IPS-NIHi11 (cell line): ENCODE data around the gene HTR1D.
"Not testable (repeated sequence)": the region's sequence is repeated elsewhere in the genome, so short reads cannot be mapped to it uniquely, and the experiment has no call there.

ENCODE experiments used
- DNase-seq: peaks from one replicate; pipeline ENCODE4 v3.0.0; 2012; ENCODE audit warnings: mixed read lengths, low spot score

HTR1D gene

GRCh38 chr1:23216771-23217420, 406 bp downstream of the HTR1D start:
- peak; percentile 89 for DNase-seq

GRCh38 chr1:23215751-23216449, 1.4 kb downstream of the HTR1D start:
- no peak for DNase-seq

DNA sequence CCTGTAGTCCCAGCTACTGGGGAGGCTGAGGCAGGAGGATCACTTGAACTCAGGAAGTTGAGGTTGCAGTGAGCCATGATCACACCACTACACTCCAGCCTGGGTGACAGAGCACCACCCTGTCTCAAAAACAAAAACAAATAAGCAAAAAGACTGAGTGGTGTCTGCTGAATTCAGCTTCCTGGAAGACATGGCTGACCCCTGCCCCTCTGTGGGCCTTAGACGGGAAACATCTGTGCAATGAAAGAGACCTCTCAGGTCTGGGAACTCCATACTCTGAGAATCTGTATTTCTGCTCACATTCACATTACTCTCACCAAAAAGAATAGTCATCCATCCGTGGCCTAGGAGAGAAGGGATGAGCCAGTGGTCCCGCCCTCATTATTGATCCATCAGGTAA, 2.0 kb downstream of the HTR1D start:
- no peak for DNase-seq

DNA sequence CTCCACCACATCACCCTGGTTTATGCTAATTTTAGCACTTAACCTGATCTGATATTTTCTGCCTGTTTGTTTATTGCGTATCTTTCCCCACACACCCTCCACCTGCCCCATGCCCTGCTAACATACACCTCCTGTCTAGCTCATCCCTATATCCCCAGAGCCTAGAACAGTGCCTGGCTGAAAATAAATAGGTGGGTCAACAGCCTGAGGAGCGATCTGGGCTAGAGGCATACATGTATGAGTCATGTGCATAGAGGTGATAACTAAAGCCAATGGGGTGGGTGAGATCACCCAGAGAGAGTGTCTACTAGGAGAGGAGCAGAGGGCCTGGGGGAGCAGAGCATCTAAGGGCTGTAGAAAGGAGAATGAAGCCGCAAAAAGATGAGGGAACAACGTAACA, 2.7 kb downstream of the HTR1D start:
- no peak for DNase-seq

GRCh38 chr1:23211955-23212354, 5.3 kb downstream of the HTR1D start:
- no peak for DNase-seq

DNA sequence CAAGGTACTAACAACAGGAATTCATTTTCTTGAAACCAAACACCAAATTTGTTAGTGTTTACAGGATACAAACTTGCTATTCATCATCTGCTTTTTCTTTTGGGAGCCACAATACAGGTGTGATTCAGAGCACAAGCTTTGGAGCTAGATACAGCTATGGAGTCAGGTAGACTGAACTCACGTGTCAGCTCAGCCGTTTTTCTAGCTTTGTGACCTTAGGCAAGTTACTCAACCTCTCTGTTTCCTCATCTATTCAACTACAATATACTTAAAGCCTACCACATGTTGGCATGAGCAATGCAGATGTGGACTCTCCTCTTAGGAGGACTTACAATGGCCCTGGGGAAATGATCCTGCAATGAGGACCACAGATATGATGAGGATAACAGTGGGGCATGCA, 6.3 kb downstream of the HTR1D start:
- no peak for DNase-seq

DNA sequence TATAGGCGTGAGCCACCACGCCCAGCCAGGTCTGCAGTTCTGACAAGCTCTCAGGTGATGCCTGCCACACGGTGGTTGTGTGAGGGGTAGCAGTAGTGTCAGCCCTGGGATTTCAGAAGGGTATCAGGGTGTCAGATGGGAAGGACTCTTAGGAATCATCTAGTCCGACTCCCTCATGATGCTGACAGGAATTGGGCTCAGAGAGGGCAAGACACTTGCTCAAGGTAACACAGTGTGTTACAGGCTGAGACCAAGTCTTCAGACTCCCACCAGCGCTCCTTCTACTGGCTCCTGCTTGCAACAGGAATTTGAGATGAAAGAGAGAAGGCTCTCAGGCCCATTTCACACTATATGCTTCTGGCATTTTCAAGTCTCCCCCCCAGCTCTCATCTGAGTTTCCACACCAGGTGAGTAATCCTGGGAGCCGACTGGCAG, 6.9 kb downstream of the HTR1D start:
- DNase-seq, result peak; percentile 48

- no peak for DNase-seq
These were observed 7.5 kb downstream of the HTR1D start for GRCh38 chr1:23209770-23210169.

DNA sequence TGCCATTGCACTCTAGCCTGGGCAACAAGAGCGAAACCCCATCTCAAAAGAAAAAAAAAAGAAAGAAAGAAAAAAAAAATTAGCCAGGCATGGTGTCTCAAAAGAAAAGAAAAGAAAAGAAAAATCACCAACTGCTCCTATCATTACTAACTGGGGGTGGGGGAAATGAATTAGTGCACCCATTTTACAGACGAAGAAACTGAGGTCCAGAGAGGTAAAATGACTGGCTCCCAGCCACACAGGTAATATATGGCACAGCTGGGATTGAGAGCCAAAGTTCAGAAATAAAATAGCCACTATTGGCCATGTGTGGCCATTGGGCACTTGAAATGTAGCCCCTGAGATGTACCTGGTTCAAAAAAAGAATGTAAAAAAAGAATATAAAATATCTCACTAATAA, 8.8 kb downstream of the HTR1D start:
- no peak for DNase-seq

DNA sequence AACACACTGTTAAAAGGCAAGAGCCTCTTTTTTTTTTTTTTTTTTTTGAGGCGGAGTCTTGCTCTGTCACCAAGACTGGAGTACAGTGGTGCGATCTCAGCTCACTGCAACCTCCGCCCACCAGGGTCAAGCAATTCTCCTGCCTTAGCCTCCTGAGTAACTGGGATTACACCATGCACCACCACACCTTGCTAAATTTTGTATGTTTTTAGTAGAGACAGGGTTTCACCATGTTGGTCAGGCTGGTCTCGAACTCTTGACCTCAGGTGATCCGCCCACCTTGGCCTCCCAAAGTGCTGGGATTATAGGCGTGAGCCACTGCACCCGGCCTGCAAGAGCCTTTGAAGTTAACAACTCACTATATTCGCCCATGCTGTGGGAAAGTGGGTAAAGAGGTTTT, 9.6 kb downstream of the HTR1D start:
- DNase-seq, result not testable (repeated sequence)

DNA sequence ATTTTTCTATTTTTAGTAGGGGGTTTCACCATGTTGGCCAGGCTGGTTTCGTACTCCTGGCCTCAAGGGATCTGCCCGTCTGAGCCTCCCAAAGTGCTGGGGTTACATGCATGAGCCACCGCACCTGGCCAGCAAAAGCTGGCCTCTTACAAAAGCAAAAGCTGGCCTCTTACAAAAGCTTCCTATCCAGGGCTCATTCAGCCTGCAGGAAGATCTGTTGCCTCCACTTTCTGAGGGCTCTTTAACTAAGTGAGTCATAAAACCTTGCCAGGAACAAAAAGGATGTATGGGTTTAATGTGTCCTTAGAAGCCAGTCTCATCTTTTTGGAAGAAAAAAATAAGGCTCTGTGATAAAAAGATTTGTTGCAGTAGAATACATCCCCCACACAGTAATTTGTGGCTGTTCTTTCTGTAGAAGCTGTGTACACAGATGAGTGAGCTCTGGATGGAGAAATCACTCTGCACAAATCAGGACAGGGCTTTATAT, 15.0 kb downstream of the HTR1D start:
- DNase-seq, result no peak

DNA sequence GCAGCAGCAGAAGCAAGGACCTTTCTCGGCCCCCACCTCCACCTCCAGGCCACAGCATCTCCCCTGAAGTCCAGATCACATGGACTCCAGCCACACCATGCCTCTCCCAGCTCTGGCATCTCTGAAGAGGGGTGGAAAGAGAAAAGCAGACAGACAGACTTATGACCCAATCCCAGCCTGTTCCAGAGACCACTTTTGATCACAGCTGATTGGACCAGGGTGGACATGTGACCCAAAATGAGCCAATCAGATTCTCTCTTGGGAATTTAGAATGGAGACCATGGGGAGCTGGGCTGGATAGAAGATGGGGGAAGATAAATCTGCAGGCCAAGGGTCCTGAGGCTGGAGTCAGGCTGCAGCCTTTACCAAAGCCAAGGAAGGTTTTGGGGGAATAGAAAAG, 16.4 kb downstream of the HTR1D start:
- DNase-seq, result no peak

DNA sequence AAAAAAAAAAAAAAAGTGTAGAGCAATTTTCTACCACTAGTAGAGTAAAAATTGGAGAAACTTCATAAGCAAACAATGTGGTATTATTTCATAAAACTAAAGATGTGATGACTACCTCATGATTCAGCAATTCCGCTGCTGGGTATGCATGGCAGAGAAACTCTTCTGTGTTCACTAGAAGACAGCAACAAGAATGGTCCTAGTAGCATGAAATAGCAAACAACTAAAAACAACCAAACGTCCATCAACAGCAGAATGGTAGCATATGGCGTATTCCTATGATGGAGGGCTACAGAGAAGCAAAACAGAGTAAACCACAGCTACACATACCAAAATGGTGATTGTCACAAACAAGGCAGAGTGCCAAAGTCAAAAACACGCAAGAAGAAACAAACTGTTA, 18.9 kb downstream of the HTR1D start:
- no peak for DNase-seq

GRCh38 chr1:23196627-23197328, 20.5 kb downstream of the HTR1D start:
- peak; percentile 55 for DNase-seq

DNA sequence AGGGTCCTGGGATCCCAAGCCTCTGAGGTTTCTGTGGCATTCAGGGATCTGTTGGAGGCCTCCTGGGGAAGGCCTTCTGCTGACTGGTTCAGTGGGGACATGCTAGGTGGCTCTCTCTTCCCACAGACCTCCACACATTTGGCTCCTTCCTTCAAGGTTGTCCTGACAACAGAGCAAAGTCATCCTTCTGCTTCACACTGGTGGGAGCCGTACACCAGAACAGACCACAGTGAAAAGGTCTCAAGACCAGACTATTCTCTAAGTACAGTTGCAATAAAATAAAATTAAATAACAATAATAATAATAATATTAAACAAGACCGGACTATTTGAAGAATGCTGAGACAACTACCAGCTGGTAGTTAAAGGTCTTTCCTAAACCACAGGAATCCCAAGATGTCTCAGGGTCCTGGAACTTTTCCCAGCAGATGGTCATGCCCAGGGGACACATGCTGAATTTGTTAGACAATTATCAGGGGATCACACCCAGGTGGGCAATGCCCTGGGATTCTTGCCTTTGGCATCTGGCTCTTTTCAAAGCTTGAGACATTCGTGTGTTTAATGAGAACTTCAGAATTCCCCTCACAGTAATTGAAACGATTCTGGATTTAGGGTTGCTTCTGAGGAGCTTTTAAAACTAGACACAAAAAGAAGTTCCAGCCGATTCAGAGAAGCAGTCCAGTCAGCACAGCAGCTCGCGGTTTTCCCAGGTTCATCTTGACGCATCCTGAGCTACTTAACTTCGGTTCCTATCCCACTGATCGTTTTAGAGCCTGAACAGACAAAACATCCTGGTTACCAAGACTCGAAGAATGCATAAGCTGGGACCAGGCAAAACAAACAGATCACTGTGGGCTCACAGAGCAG, 22.9 kb downstream of the HTR1D start:
- no peak for DNase-seq

DNA sequence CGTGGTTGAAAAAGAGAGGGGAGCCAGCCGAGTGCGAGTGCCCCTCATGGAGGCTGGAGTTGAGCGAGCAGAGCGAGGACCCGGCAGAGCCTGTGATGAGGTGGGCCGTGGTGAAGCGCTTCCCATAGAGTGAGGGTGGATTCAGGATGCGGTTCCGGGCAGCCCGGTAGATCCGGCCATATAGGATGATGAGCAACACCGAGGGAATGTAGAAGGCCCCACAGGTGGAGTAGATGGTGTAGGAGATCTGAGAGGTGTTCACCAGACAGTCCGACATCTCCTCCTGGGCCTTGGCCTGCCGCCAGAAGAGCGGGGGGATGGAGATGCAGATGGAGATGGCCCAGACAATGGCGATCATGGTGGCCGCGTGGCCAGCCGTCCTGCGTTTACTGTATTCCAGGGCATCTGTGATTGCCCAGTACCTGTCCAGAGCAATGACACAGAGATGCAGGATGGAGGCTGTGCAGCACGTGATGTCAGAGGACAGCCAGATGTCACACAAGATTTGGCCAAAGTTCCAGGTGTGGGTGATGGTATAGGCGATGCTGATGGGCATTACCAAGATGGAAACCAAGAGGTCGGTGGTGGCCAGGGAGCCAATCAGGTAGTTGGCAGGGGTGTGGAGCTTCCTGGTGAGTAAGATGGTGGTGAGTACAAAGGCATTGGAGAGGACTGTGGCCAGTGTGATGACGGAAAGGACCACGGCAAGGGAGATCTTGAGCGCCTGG, 23.7 kb downstream of the HTR1D start:
- no peak for DNase-seq

- DNase-seq, result no peak
These were observed 26.1 kb downstream of the HTR1D start for GRCh38 chr1:23191199-23191598.

DNA sequence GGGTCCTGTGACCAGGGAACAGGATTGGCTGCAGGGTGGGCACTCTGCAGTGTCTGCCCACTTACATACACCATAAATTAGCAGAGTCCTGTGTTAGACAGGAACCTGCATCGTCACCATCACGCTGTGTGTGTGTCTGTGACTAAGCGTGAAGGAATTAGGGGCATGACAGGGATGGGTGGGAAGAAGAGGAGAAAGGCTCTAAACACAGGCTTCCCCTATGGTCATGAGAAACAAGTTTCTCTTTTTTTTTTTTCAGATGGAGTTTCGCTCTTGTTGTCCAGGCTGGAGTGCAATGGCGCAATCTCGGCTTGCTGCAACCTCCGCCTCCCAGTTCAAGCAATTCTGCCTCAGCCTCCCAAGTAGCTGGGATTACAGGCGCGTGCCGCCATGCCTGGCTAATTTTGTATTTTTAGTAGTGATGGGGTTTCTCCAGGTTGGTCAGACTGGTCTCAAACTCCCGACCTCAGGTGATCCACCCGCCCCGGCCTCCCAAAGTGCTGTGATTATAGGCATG, 28.3 kb downstream of the HTR1D start:
- not testable (repeated sequence) for DNase-seq

- no peak for DNase-seq
These were observed 28.8 kb downstream of the HTR1D start for GRCh38 chr1:23188434-23188884.

GRCh38 chr1:23187637-23188036, 29.7 kb downstream of the HTR1D start:
- DNase-seq, result no peak

- DNase-seq, result no peak
These were observed 31.9 kb downstream of the HTR1D start for GRCh38 chr1:23185381-23185780.
